Ureter (tissue), 1 donor: ENCODE measurements around the gene CACNA1A. TPM values are rescaled to one million over a fixed set of nuclear protein-coding genes. Genes with fewer than 3 reads are reported as not detected.

Experiments used
- DNase-seq: peaks from one replicate; pipeline ENCODE4 v3.0.0-alpha.2; 2020; ENCODE audit warnings: low spot score
- total RNA-seq: library from RNA; stranded (reverse); gene quantifications from one replicate; pipeline ENCODE4 v1.2.4, GENCODE V29; 2023
- donor health status: DM: yes; HTN: yes; CAD: no.

CACNA1A gene
- total RNA-seq, 1 donor from 2014 or later: 2.2 TPM

GRCh38 chr19:13164343-13165161 is 341.7 kb downstream of the CACNA1A start:
- DNase-seq: peak; percentile 76

- peak; percentile 80 for DNase-seq
Measured at GRCh38 chr19:13163609-13164342, 342.5 kb downstream of the CACNA1A start.

GRCh38 chr19:13162724-13163608 is 343.3 kb downstream of the CACNA1A start:
- peak; percentile 98 for DNase-seq

GRCh38 chr19:13160557-13160956 is 345.7 kb downstream of the CACNA1A start:
- DNase-seq: no peak

DNA sequence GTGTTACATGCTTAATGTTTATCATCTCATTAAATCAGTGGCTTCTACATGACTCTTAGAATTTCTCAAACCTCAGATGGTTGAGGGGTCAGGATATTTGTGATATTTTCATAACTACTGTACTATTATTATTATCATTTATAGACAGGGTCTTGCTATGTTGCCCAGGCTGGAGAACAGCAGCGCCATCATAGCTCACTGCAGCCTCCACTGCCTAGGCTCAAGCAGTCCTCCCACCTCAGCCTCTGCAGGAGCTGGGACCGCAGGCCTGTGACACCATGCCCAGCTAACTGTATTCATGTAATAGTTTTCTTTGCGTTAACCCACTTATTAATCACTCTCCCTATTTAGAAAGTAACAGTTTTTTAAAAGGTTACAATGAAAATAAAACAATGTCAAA is 346.6 kb downstream of the CACNA1A start:
- DNase-seq: no peak
